Measurements from ENCODE around the gene CPN2. TPM values are rescaled to one million over a fixed set of nuclear protein-coding genes. Genes with fewer than 3 reads are reported as not detected.

CPN2 gene
- total RNA-seq, 2 donors from 2014 or later: 1.3 TPM; not detected in 1

DNA sequence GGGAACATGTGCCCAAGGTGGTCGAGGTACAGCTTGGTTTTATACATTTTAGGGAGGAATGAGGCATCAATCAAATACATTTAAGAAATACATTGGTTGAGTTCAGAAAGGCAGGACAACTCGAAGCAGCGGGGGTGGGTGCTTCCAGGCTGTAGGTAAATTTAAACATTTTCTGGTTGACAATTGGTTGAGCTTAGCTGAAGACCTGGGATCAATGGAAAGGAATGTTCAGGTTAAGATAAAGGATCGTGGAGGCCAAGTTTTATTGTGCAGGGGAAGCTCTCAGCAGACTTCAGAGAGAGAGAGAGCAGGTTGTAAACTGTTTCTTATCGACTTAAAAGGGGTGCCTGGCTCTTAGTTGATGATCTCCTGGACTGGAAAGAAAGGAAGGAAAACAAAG is 11.3 kb downstream of the CPN2 start:
- Histone ChIP-seq H3K36me3 (no peaks in the 10 kb centered on the region), H3K9me3 (no peaks in the 10 kb centered on the region), H3K27ac (no peak overlapping the region), H3K4me3 (no peak overlapping the region), H3K4me1 (replicated peaks) (no peaks in the 10 kb centered on the region), H3K27me3 (replicated peaks; ENCODE audit: insufficient read depth) (no peaks in the 10 kb centered on the region)
- no peak for DNase-seq (ENCODE audit: low spot score)
- 51% methylated on average over 5 of the region's 5 CpGs for WGBS
- intact Hi-C loops (cut with DNase I): loop anchor here (10.0 kb wide), 1 partner anchor 255 kb away; no protein-coding TSS in a partner anchor
- TF ChIP-seq, protein P1, sequence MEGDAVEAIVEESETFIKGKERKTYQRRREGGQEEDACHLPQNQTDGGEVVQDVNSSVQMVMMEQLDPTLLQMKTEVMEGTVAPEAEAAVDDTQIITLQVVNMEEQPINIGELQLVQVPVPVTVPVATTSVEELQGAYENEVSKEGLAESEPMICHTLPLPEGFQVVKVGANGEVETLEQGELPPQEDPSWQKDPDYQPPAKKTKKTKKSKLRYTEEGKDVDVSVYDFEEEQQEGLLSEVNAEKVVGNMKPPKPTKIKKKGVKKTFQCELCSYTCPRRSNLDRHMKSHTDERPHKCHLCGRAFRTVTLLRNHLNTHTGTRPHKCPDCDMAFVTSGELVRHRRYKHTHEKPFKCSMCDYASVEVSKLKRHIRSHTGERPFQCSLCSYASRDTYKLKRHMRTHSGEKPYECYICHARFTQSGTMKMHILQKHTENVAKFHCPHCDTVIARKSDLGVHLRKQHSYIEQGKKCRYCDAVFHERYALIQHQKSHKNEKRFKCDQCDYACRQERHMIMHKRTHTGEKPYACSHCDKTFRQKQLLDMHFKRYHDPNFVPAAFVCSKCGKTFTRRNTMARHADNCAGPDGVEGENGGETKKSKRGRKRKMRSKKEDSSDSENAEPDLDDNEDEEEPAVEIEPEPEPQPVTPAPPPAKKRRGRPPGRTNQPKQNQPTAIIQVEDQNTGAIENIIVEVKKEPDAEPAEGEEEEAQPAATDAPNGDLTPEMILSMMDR (IDR thresholded peaks at IDR 0.05): no peak
- TF ChIP-seq POLR2A (IDR thresholded peaks at IDR 0.05): no peak

DNA sequence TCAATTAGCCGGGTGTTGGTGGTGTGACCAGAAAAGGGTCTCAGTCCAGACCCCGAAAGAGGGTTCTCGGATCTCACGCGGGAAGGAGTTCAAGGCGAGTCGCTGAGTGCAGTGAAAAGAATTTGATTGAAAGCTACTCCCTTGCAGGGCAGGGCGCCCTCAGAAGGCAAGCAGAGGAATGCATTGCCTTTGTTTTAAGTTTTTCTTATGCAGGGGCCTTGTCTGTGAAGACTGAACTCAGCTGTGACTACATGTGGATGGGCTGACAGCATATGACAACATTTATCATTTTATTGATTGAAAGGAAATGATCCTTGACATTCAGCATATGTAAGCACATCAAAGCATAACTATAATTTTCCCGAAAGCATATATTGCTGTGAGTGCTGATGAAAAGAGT is 11.8 kb downstream of the CPN2 start:
- no peak for TF ChIP-seq POLR2AphosphoS5 (IDR thresholded peaks at IDR 0.05)
- TF ChIP-seq, protein P1 (IDR thresholded peaks at IDR 0.05): no peak
- no peak for TF ChIP-seq POLR2A (IDR thresholded peaks at IDR 0.05)
- WGBS: 92% methylated on average over 9 of the region's 9 CpGs
- H3K4me1 ChIP-seq (replicated peaks): no peaks in the 10 kb centered on the region
- intact Hi-C loops (cut with DNase I): loop anchor here (10.0 kb wide), 1 partner anchor 255 kb away; no protein-coding TSS in a partner anchor
- no peak overlapping the region for H3K4me3 ChIP-seq
- no peaks in the 10 kb centered on the region for H3K36me3 ChIP-seq
- H3K27ac ChIP-seq: no peak overlapping the region
- no peaks in the 10 kb centered on the region for H3K27me3 ChIP-seq (replicated peaks; ENCODE audit: insufficient read depth)
- no peak for DNase-seq (ENCODE audit: low spot score)
- H3K9me3 ChIP-seq: no peaks in the 10 kb centered on the region

DNA sequence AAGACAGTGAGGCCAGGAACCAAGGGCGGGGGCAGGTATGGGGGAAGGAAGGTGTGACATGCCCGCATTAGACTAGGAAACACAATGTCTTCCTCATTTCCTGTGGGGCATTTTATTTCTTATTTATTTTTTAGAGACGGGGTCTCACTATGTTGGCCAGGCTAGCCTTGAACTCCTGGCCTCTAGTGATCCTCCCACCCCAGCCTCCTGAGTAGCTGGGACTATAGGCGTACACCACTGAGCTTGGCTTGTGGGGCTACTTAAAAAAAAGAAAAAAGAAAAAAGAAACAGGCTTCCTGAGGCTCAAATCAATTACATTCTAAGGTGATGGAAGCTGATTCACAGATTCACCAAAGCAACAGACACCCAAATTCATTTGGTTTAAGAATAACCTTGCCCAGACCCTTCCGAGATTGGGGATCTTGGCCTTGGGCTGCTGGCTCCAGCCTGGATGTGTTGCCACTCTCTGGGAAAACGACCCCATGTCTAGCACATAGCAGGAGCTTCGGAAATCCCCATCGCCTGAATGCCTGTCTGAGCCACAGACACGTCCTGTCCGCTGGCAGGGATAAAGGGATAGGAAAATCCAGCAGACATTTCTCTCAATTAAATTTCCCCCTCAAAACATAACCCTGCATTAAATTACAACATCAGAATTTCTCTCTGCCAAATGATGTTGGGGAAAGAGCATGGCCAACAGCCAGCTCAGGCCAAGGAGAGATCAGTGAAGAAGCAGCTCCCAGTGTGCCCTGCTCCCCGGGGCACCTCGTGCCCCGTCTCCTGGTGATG is 13.0 kb downstream of the CPN2 start:
- Histone ChIP-seq H3K27me3 (replicated peaks; ENCODE audit: insufficient read depth) (no peaks in the 10 kb centered on the region), H3K4me3 (no peak overlapping the region), H3K27ac (no peak overlapping the region), H3K4me1 (replicated peaks) (no peaks in the 10 kb centered on the region), H3K36me3 (no peaks in the 10 kb centered on the region), H3K9me3 (no peaks in the 10 kb centered on the region)
- WGBS: 80% methylated on average over 13 of the region's 13 CpGs
- intact Hi-C loops (cut with DNase I): loop anchor here (10.0 kb wide), 1 partner anchor 257 kb away; no protein-coding TSS in a partner anchor
- no peak for DNase-seq (ENCODE audit: low spot score)
- TF ChIP-seq POLR2AphosphoS5 (IDR thresholded peaks at IDR 0.05) (no peak), POLR2A (IDR thresholded peaks at IDR 0.05) (no peak)
- TF ChIP-seq, protein P1 (IDR thresholded peaks at IDR 0.05): no peak

DNA sequence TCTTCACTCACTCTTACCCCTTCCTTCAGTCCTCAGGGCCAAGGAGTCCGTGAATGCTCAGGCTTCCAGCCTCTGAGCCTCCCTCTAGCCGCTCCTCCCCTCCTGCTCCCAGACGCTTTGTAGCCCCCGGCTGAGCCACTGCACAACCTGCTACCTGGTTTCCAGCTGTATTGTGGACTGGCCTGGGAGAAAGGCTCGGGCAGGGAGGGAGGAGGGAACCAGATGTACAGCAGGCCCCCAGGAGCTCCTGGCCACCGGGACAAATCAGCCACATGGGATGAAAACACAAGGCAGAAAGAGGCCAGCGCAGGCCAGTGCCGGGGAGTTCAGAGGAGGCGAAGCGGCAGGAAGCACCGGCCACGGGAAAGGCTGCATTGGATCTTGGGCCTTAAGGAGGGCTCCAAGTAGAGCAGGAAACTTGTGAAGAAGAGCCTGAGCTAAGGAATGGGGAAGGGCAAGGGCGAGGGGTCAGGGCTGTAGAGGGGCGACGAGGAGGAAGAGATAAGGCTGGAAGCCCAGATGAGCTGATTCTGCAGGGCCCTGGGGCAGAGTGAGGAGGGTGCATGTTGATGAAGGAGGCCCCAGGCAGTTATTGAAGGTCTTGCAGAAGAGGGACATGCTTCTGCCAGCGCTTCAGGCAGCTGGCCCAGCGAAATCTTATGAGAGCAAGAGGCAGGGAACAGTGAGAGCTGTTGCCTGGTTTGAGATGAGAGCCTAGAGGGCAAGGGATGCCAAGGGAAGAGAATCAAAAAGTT is 14.3 kb downstream of the CPN2 start:
- no peaks in the 10 kb centered on the region for H3K27me3 ChIP-seq (replicated peaks; ENCODE audit: insufficient read depth)
- no peak for DNase-seq (ENCODE audit: low spot score)
- H3K27ac ChIP-seq: no peak overlapping the region
- TF ChIP-seq, protein P1 (IDR thresholded peaks at IDR 0.05): no peak
- no peak for TF ChIP-seq POLR2AphosphoS5 (IDR thresholded peaks at IDR 0.05)
- TF ChIP-seq POLR2A (IDR thresholded peaks at IDR 0.05): no peak
- H3K9me3 ChIP-seq: no peaks in the 10 kb centered on the region
- intact Hi-C loops (cut with DNase I): loop anchor here (10.0 kb wide), 1 partner anchor 258 kb away; no protein-coding TSS in a partner anchor
- no peaks in the 10 kb centered on the region for H3K4me1 ChIP-seq (replicated peaks)
- H3K36me3 ChIP-seq: no peaks in the 10 kb centered on the region
- no peak overlapping the region for H3K4me3 ChIP-seq
- WGBS: 92% methylated on average over 17 of the region's 17 CpGs
